Measurements from ENCODE around the gene TCEA3. TPM values are rescaled to one million over a fixed set of nuclear protein-coding genes. Genes with fewer than 3 reads are reported as not detected.

Gene TCEA3
- total and polyA plus RNA-seq, 2 donors (not counting 3 experiments of a cell fraction or from before 2014, with no cell fraction given), result 1.5 to 3.7 TPM

DNA sequence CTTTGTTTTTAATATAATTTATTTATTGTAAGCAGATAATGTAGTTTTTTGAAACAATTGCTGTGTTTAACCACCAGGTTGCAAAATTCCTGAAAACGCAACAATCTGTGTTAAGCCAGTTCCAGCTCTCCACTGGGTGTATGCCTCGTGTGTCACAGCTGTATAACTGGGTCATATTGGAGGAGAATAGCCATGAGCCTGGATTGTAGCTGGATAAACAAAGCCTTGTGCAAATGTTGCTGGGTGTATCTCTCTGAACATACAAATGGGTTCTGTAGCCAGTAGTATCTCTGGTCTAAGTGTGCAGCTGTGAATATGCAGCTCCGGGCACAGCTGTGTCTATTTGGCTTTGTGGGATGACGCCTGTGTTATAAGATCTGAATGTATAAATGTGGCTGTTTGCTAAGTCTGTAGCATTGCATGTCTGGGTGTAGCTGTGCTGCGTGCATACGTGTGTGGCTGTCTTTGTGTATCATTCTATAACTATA is 2.8 kb downstream of the TCEA3 start:
- BruUV-seq (replicated peaks), result no TSS peak
- no peaks in the 10 kb centered on the region for H3K79me2 ChIP-seq (ENCODE audit: control insufficient read depth, insufficient read depth, low read length)
- no peak overlapping the region for H3K4me2 ChIP-seq (ENCODE audit: insufficient read depth, low read length)
- ChIA-PET CTCF (interaction anchor here (0.9 to 2.1 kb wide), 11 partner anchors 10 to 215 kb away, joined by 3 to 8 read pairs (median 4); partner anchors contain the start of genes ASAP3 and ZNF436), POLR2A (interaction anchor here (1.0 kb wide), 1 partner anchor 77 kb away, joined by 4 read pairs; the partner anchor contains the start of gene HNRNPR)
- H3K9me3 ChIP-seq (replicated peaks; ENCODE audit: control insufficient read depth, insufficient read depth, low read length), result no peaks in the 10 kb centered on the region
- FAIRE-seq, result no peak
- H3K9ac ChIP-seq (replicated peaks; ENCODE audit: extremely low read depth, insufficient read depth, low read length), result no peak overlapping the region
- peaks cover 12% of the 10 kb centered on the region for H3K4me1 ChIP-seq (ENCODE audit: control insufficient read depth, extremely low read depth, insufficient read depth, low read length)
- no peak overlapping the region for H3K27ac ChIP-seq (ENCODE audit: insufficient read depth, low read depth, low read length)
- TF ChIP-seq JUN (IDR thresholded peaks at IDR 0.05; ENCODE audit: borderline replicate concordance, insufficient read depth, insufficient read length, low read depth), result no peak
- TF ChIP-seq, protein P1, sequence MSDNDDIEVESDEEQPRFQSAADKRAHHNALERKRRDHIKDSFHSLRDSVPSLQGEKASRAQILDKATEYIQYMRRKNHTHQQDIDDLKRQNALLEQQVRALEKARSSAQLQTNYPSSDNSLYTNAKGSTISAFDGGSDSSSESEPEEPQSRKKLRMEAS (IDR thresholded peaks at IDR 0.05; ENCODE audit: insufficient read depth, insufficient read length), result no peak
- no peak for TF ChIP-seq GATA2 (IDR thresholded peaks at IDR 0.05; ENCODE audit: insufficient read depth, insufficient read length, low read depth, low read length)
- TF ChIP-seq EZH2 (IDR thresholded peaks at IDR 0.05; ENCODE audit: borderline replicate concordance, low read depth, low read length, severe bottlenecking), result no peak
- TF ChIP-seq, protein P2, sequence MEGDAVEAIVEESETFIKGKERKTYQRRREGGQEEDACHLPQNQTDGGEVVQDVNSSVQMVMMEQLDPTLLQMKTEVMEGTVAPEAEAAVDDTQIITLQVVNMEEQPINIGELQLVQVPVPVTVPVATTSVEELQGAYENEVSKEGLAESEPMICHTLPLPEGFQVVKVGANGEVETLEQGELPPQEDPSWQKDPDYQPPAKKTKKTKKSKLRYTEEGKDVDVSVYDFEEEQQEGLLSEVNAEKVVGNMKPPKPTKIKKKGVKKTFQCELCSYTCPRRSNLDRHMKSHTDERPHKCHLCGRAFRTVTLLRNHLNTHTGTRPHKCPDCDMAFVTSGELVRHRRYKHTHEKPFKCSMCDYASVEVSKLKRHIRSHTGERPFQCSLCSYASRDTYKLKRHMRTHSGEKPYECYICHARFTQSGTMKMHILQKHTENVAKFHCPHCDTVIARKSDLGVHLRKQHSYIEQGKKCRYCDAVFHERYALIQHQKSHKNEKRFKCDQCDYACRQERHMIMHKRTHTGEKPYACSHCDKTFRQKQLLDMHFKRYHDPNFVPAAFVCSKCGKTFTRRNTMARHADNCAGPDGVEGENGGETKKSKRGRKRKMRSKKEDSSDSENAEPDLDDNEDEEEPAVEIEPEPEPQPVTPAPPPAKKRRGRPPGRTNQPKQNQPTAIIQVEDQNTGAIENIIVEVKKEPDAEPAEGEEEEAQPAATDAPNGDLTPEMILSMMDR (IDR thresholded peaks at IDR 0.05; ENCODE audit: extremely low read depth in 1 of 2, insufficient read depth in 1 of 2, low read depth in 1 of 2, low read length in 2 of 2), result no peak
- TF ChIP-seq MYC (IDR thresholded peaks at IDR 0.05; ENCODE audit: low read depth, low read length), result no peak
- no peak for TF ChIP-seq POLR2AphosphoS5 (IDR thresholded peaks at IDR 0.05; ENCODE audit: insufficient read depth, low read depth, low read length)
- no peak for TF ChIP-seq POLR2A (IDR thresholded peaks at IDR 0.05; ENCODE audit: low read depth, low read length)
- no peak for TF ChIP-seq FOS (IDR thresholded peaks at IDR 0.05; ENCODE audit: borderline replicate concordance, insufficient read depth, low read length)
- dilution Hi-C loops (cut with MboI; ENCODE audit: extremely low pct_ligation_motif_present, low sequenced_read_pairs) (no loop called here), intact Hi-C loops (cut with micrococcal nuclease) (loop anchor here (1.0 kb wide), 1 partner anchor 63 kb away; the partner anchor contains the start of gene ASAP3)
- H3K27me3 ChIP-seq (ENCODE audit: control insufficient read depth in 2 of 2, insufficient read depth in 2 of 2, low read length in 2 of 2), result peaks cover 0 to 10% of the 10 kb centered on the region in 2 experiments
- no peaks in the 10 kb centered on the region for H3K36me3 ChIP-seq (ENCODE audit: control insufficient read depth in 2 of 2, extremely low read depth in 1 of 2, insufficient read depth in 2 of 2, low read length in 2 of 2)
- no peak for DNase-seq (ENCODE audit: low read depth, low spot score)
- no peaks in the 10 kb centered on the region for H3K9me1 ChIP-seq (replicated peaks; ENCODE audit: control insufficient read depth, extremely low read depth, insufficient read depth, low read length)
- no peaks in the 10 kb centered on the region for H4K20me1 ChIP-seq (replicated peaks; ENCODE audit: control insufficient read depth, extremely low read depth, insufficient read depth, low read length)
- H3K4me3 ChIP-seq (replicated peaks in 1 of 3; ENCODE audit: insufficient read depth in 1 of 3, low read depth in 1 of 3, low read length in 3 of 3), result no peak overlapping the region
- H2AFZ ChIP-seq (ENCODE audit: low read depth, low read length), result peak overlapping the region; percentile 87
